HG03558 (cell line): Measurements from ENCODE around the gene RERG.

Source experiments
- ATAC-seq: cut with Tn5 transposase; IDR thresholded peaks from one replicate; pipeline ENCODE4 v1.9.1; 2021; ENCODE audit warnings: moderate number of reproducible peaks; ENCODE audit not compliant: unreplicated experiment; ENCODE audit errors: extremely low read depth

Gene RERG

DNA sequence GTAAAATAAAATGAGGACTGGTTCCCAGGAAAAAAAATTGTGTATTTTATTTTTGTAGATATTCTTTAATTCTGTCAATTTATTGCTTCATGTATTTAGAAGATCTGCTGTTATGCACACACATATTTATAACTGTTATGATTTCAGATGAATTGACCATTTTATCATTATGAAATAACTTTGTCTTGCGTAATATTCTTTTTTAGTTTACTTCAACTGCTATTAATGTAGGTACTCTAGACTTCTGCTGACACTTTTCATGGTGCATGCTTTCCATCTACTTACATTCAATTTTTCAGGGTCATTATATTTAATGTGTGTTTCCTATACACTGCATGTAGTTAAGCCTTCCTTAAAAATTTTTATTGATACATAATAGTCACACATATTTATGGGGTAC lies 162.1 kb downstream of the RERG start:
- no peak for ATAC-seq
